ENCODE results near the gene GPER1.

The GPER1 gene

GRCh38 chr7:1049006-1049741 is 38.7 kb upstream of the GPER1 start:
- H3K4me1 Mint-ChIP-seq = peaks cover 39% of the 10 kb centered on the region
- H3K27ac Mint-ChIP-seq = no peak overlapping the region
- no peak overlapping the region for H3K4me3 Mint-ChIP-seq
- H3K9me3 Mint-ChIP-seq = no peaks in the 10 kb centered on the region
- H3K36me3 Mint-ChIP-seq (ENCODE audit: low read depth) = no peaks in the 10 kb centered on the region
- TF ChIP-seq CTCF (IDR thresholded peaks at IDR 0.05; ENCODE audit: unreplicated experiment in 3 of 3) = no peak
- no peaks in the 10 kb centered on the region for H3K27me3 Mint-ChIP-seq (ENCODE audit: low read depth)

DNA sequence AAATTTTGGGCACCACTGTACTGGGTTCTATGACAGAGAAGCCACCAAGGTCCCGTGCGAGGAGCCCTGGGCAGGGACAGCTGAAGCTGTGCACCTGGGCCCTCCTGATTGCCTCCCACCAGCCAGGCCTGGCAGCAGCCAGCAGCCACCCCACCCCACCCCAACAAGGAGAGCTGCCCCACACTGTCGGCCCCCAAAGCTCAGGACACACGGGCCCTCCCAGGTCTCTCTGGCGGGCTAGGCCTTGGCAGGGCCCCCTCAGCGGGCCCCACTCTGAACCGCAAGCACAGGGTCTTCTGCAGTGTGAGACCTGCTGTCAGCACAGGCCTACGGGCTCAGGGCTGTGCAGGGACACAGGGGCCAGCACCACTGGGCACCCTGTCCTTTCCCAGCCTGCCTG is 38.1 kb upstream of the GPER1 start:
- no peaks in the 10 kb centered on the region for H3K9me3 Mint-ChIP-seq
- no peak overlapping the region for H3K27ac Mint-ChIP-seq
- peaks cover 44% of the 10 kb centered on the region for H3K4me1 Mint-ChIP-seq
- H3K36me3 Mint-ChIP-seq (ENCODE audit: low read depth) = no peaks in the 10 kb centered on the region
- H3K27me3 Mint-ChIP-seq (ENCODE audit: low read depth) = no peaks in the 10 kb centered on the region
- TF ChIP-seq CTCF (IDR thresholded peaks at IDR 0.05; ENCODE audit: unreplicated experiment in 3 of 3) = no peak
- no peak overlapping the region for H3K4me3 Mint-ChIP-seq

GRCh38 chr7:1050254-1050906 is 37.5 kb upstream of the GPER1 start:
- Mint-ChIP-seq H3K4me1 (peaks cover 44% of the 10 kb centered on the region), H3K36me3 (ENCODE audit: low read depth) (no peaks in the 10 kb centered on the region), H3K27me3 (ENCODE audit: low read depth) (no peaks in the 10 kb centered on the region), H3K9me3 (no peaks in the 10 kb centered on the region), H3K27ac (no peak overlapping the region), H3K4me3 (no peak overlapping the region)
- no peak for TF ChIP-seq CTCF (IDR thresholded peaks at IDR 0.05; ENCODE audit: unreplicated experiment in 3 of 3)

- Mint-ChIP-seq H3K27me3 (ENCODE audit: low read depth) (no peaks in the 10 kb centered on the region), H3K9me3 (no peaks in the 10 kb centered on the region), H3K4me3 (no peak overlapping the region), H3K36me3 (ENCODE audit: low read depth) (no peaks in the 10 kb centered on the region), H3K27ac (peak overlapping the region in 2 of 3 experiments; percentile 69 to 82), H3K4me1 (peaks cover 38% of the 10 kb centered on the region)
- TF ChIP-seq CTCF (IDR thresholded peaks at IDR 0.05; ENCODE audit: unreplicated experiment in 3 of 3) = no peak
These were observed 36.8 kb upstream of the GPER1 start for GRCh38 chr7:1050956-1051690.

- H3K27ac Mint-ChIP-seq = peak overlapping the region; percentile 51 to 82 (median 69)
- H3K4me3 Mint-ChIP-seq = peak overlapping the region in 1 of 3 experiments; percentile 20
- H3K9me3 Mint-ChIP-seq = no peaks in the 10 kb centered on the region
- peaks cover 32% of the 10 kb centered on the region for H3K4me1 Mint-ChIP-seq
- H3K27me3 Mint-ChIP-seq (ENCODE audit: low read depth) = no peaks in the 10 kb centered on the region
- H3K36me3 Mint-ChIP-seq (ENCODE audit: low read depth) = no peaks in the 10 kb centered on the region
- TF ChIP-seq CTCF (IDR thresholded peaks at IDR 0.05; ENCODE audit: unreplicated experiment in 3 of 3) = no peak
These were observed 35.7 kb upstream of the GPER1 start for GRCh38 chr7:1052031-1052818.

Measured in nephron (organoid).